GM21786 (cell line): ENCODE measurements around the gene NTRK2.

ENCODE experiments used
- ATAC-seq: cut with Tn5 transposase; IDR thresholded peaks from one replicate; pipeline ENCODE4 v1.9.1; 2021; ENCODE audit not compliant: unreplicated experiment

NTRK2 gene

GRCh38 chr9:84845956-84846900 lies 176.7 kb downstream of the NTRK2 start:
- no peak for ATAC-seq

GRCh38 chr9:84846906-84847305 lies 177.4 kb downstream of the NTRK2 start:
- ATAC-seq: no peak

- no peak for ATAC-seq
Measured at GRCh38 chr9:84849049-84849448, 179.5 kb downstream of the NTRK2 start.

GRCh38 chr9:84850830-84851392 lies 181.4 kb downstream of the NTRK2 start:
- ATAC-seq: no peak

GRCh38 chr9:84851935-84852585 lies 182.5 kb downstream of the NTRK2 start:
- no peak for ATAC-seq

GRCh38 chr9:84852617-84853301 lies 183.2 kb downstream of the NTRK2 start:
- ATAC-seq: no peak

- no peak for ATAC-seq
Measured at GRCh38 chr9:84856181-84856632, 186.7 kb downstream of the NTRK2 start.

- no peak for ATAC-seq
Measured at GRCh38 chr9:84857211-84857610, 187.7 kb downstream of the NTRK2 start.

GRCh38 chr9:84858364-84858763 lies 188.8 kb downstream of the NTRK2 start:
- ATAC-seq: no peak

GRCh38 chr9:84860249-84861115 lies 191.0 kb downstream of the NTRK2 start:
- no peak for ATAC-seq

GRCh38 chr9:84861455-84861854 lies 191.9 kb downstream of the NTRK2 start:
- ATAC-seq: no peak

GRCh38 chr9:84862308-84862707 lies 192.8 kb downstream of the NTRK2 start:
- no peak for ATAC-seq

GRCh38 chr9:84862810-84863287 lies 193.3 kb downstream of the NTRK2 start:
- no peak for ATAC-seq

GRCh38 chr9:84863372-84863771 lies 193.8 kb downstream of the NTRK2 start:
- no peak for ATAC-seq

GRCh38 chr9:84866396-84867175 lies 197.1 kb downstream of the NTRK2 start:
- ATAC-seq: no peak

GRCh38 chr9:84867186-84867585 lies 197.7 kb downstream of the NTRK2 start:
- no peak for ATAC-seq

GRCh38 chr9:84869091-84869490 lies 199.6 kb downstream of the NTRK2 start:
- ATAC-seq: no peak

GRCh38 chr9:84871983-84872382 lies 202.5 kb downstream of the NTRK2 start:
- ATAC-seq: no peak

- no peak for ATAC-seq
Measured at GRCh38 chr9:84874022-84874421, 204.5 kb downstream of the NTRK2 start.
